Astrocyte of the cerebellum (primary cell): ENCODE results near the gene LCN10.
"Not testable (repeated sequence)": the region's sequence is repeated elsewhere in the genome, so short reads cannot be mapped to it uniquely, and the experiment has no call there.

Source experiments
- DNase-seq: peaks from one replicate; pipeline ENCODE4 v3.0.0-alpha.2; 2011; ENCODE audit warnings: low read depth
- H3K4me3 ChIP-seq: 2 replicates; pipeline ENCODE4 v1.5.1; 2011; ENCODE audit warnings: mild to moderate bottlenecking, low read depth, low read length, moderate library complexity
- CTCF ChIP-seq: IDR thresholded peaks from 2 replicates; pipeline ENCODE4 v1.5.1; 2012; ENCODE audit warnings: low read length, low read depth, moderate library complexity, mild to moderate bottlenecking; ENCODE audit errors: missing control alignments
- in situ Hi-C: cut with HindIII; loops from 2 replicates; pipeline ENCODE4 v1.10.0; 2017; ENCODE audit warnings: low sequenced_read_pairs

Gene LCN10

GRCh38 chr9:136742591-136743391, at the start of gene LCN10:
Gene LCN10 (minus strand): TSS chr9:136742940. CDS start chr9:136742903, 37 bp downstream.
- H3K4me3 ChIP-seq, result no peak within 1 kb of the TSS
- peak; percentile 46 for TF ChIP-seq CTCF
- in situ Hi-C loops, result no loop called here
- DNase-seq, result no peak

GRCh38 chr9:136791516-136792276, 49.0 kb upstream of the LCN10 start:
- peak; percentile 93 for TF ChIP-seq CTCF
- in situ Hi-C loops, result loop anchor here (25.0 kb wide), 1 partner anchor 246 kb away; the partner anchor contains the start of genes ABCA2, FUT7 and NPDC1
- peak overlapping the region; percentile 84 for H3K4me3 ChIP-seq
- DNase-seq, result no peak

GRCh38 chr9:136790640-136791515, 48.1 kb upstream of the LCN10 start, which contains the start of gene TMEM141:
Gene TMEM141 (plus strand): TSS chr9:136791344. CDS start chr9:136791371, 27 bp downstream.
- peak within 1 kb of the TSS; percentile 84 for H3K4me3 ChIP-seq
- in situ Hi-C loops, result loop anchor here (25.0 kb wide), 1 partner anchor 246 kb away; the partner anchor contains the start of genes ABCA2, FUT7 and NPDC1

GRCh38 chr9:136789523-136789937, 46.8 kb upstream of the LCN10 start:
- in situ Hi-C loops, result loop anchor here (25.0 kb wide), 1 partner anchor 248 kb away; the partner anchor contains the start of genes ABCA2, FUT7 and NPDC1
- DNase-seq, result no peak
- TF ChIP-seq CTCF, result no peak
- H3K4me3 ChIP-seq, result no peak overlapping the region

More at GRCh38 chr9:136790640-136791515, 48.1 kb upstream of the LCN10 start, which contains the start of gene TMEM141:
- DNase-seq, result peak; percentile 96
- no peak for TF ChIP-seq CTCF

GRCh38 chr9:136788644-136789522, 46.1 kb upstream of the LCN10 start:
- H3K4me3 ChIP-seq, DNase-seq: not testable (repeated sequence)
- in situ Hi-C loops, result loop anchor here (25.0 kb wide), 1 partner anchor 248 kb away; the partner anchor contains the start of genes ABCA2, FUT7 and NPDC1
